H9 (cell line): ENCODE data around the gene FARP1. TPM values are rescaled to one million over a fixed set of nuclear protein-coding genes. Genes with fewer than 3 reads are reported as not detected.

Source experiments
- DNase-seq: peaks from one replicate; pipeline ENCODE4 v3.0.0-alpha.2; 2017
- H2AFZ ChIP-seq: one replicate; pipeline ENCODE4 v1.6.1; 2013; ENCODE audit warnings: mild to moderate bottlenecking, low read length, control low read depth, moderate library complexity
- H2AK5ac ChIP-seq: 2 replicates; pipeline ENCODE4 v1.6.1; 2013; ENCODE audit warnings: low read length, control low read depth, mixed read lengths; ENCODE audit not compliant: insufficient read length
- H2BK120ac ChIP-seq: one replicate; pipeline ENCODE4 v1.6.1; 2013; ENCODE audit warnings: low read depth, mild to moderate bottlenecking, low read length, control low read depth, inconsistent platforms; ENCODE audit not compliant: poor library complexity, severe bottlenecking
- H2BK12ac ChIP-seq: 2 replicates; pipeline ENCODE4 v1.6.1; 2013; ENCODE audit warnings: low read length, control low read depth, mixed read lengths, low read depth; ENCODE audit not compliant: insufficient read length
- H2BK15ac ChIP-seq: 2 replicates; pipeline ENCODE4 v1.6.1; 2013; ENCODE audit warnings: low read depth, low read length, control low read depth
- H2BK20ac ChIP-seq: one replicate; pipeline ENCODE4 v1.6.1; 2013; ENCODE audit warnings: low read depth, mild to moderate bottlenecking, low read length, control low read depth, inconsistent platforms; ENCODE audit not compliant: poor library complexity, severe bottlenecking
- H2BK5ac ChIP-seq: 2 replicates; pipeline ENCODE4 v1.6.1; 2013; ENCODE audit warnings: low read length, control low read depth, mixed read lengths; ENCODE audit not compliant: insufficient read length
- H3K14ac ChIP-seq: 2 replicates; pipeline ENCODE4 v1.6.1; 2013; ENCODE audit warnings: low read length, control low read depth; ENCODE audit not compliant: insufficient read depth
- H3K18ac ChIP-seq: 2 replicates; pipeline ENCODE4 v1.6.1; 2013; ENCODE audit warnings: low read depth, mild to moderate bottlenecking, mixed read lengths, low read length, control low read depth; ENCODE audit not compliant: insufficient read length
- H3K23ac ChIP-seq: 2 replicates; pipeline ENCODE4 v1.6.1; 2013; ENCODE audit warnings: low read length, control low read depth, mixed read lengths, low read depth; ENCODE audit not compliant: insufficient read length
- H3K23me2 ChIP-seq: 2 replicates; pipeline ENCODE4 v1.6.1; 2013; ENCODE audit warnings: low read depth, mild to moderate bottlenecking, mixed read lengths, low read length, control low read depth; ENCODE audit not compliant: insufficient read length, poor library complexity, severe bottlenecking
- H3K27ac ChIP-seq: 2 replicates; pipeline ENCODE4 v1.5.1; 2013; ENCODE audit warnings: low read length, control low read depth, mixed read lengths, low read depth; ENCODE audit not compliant: insufficient read length
- H3K27me3 ChIP-seq: 2 replicates; pipeline ENCODE4 v1.6.1; 2013; ENCODE audit warnings: low read length, control low read depth, inconsistent platforms; ENCODE audit not compliant: insufficient read depth
- H3K4ac ChIP-seq: 2 replicates; pipeline ENCODE4 v1.6.1; 2013; ENCODE audit warnings: low read depth, mild to moderate bottlenecking, control low read depth, inconsistent platforms, low read length, moderate library complexity
- H3K4me1 ChIP-seq: 2 replicates; pipeline ENCODE4 v1.6.1; 2013; ENCODE audit warnings: low read length, control low read depth, inconsistent platforms; ENCODE audit not compliant: insufficient read depth
- H3K4me2 ChIP-seq: 2 replicates; pipeline ENCODE4 v1.6.1; 2013; ENCODE audit warnings: low read length, control low read depth, mixed read lengths; ENCODE audit not compliant: insufficient read length, insufficient read depth
- H3K56ac ChIP-seq: 2 replicates; pipeline ENCODE4 v1.6.1; 2013; ENCODE audit warnings: low read depth, mild to moderate bottlenecking, mixed read lengths, low read length, control low read depth; ENCODE audit not compliant: insufficient read length
- H3K79me1 ChIP-seq: 2 replicates; pipeline ENCODE4 v1.6.1; 2013; ENCODE audit warnings: low read depth, mild to moderate bottlenecking, moderate library complexity, low read length, control low read depth, inconsistent platforms; ENCODE audit not compliant: insufficient read depth, poor library complexity, severe bottlenecking
- H3K79me2 ChIP-seq: 2 replicates; pipeline ENCODE4 v1.6.1; 2013; ENCODE audit warnings: low read length, control low read depth, inconsistent platforms; ENCODE audit not compliant: insufficient read depth
- H3K9ac ChIP-seq: 2 replicates; pipeline ENCODE4 v1.6.1; 2013; ENCODE audit warnings: low read length, control low read depth, mixed read lengths; ENCODE audit not compliant: insufficient read length; ENCODE audit errors: extremely low read depth
- H3K9me3 ChIP-seq: one replicate; pipeline ENCODE4 v1.6.1; 2013; ENCODE audit warnings: low read depth, low read length, inconsistent platforms; ENCODE audit not compliant: control insufficient read depth
- H3T11ph ChIP-seq: one replicate; pipeline ENCODE4 v1.6.1; 2013; ENCODE audit warnings: mild to moderate bottlenecking, low read length, control low read depth, inconsistent platforms
- H4K20me1 ChIP-seq: one replicate; pipeline ENCODE4 v1.6.1; 2013; ENCODE audit not compliant: control insufficient read depth, insufficient read length, insufficient read depth
- H4K5ac ChIP-seq: 2 replicates; pipeline ENCODE4 v1.6.1; 2013; ENCODE audit warnings: low read depth, mild to moderate bottlenecking, mixed read lengths, low read length, control low read depth; ENCODE audit not compliant: insufficient read length
- H4K8ac ChIP-seq: replicated peaks from 2 replicates; pipeline ENCODE4 v1.6.1; 2013; ENCODE audit warnings: low read length, control low read depth, mixed read lengths, low read depth; ENCODE audit not compliant: insufficient read length
- H4K91ac ChIP-seq: 2 replicates; pipeline ENCODE4 v1.6.1; 2013; ENCODE audit warnings: low read depth, mild to moderate bottlenecking, moderate library complexity, mixed read lengths, low read length, control low read depth; ENCODE audit not compliant: insufficient read length
- H3K27ac Mint-ChIP-seq, 3 experiments: 2 replicates in 2 of 3; 3 replicates in 1 of 3; pipeline ENCODE4 v1.8.0; 2020 to 2021; ENCODE audit warnings: mixed read lengths in 3 of 3, mild to moderate bottlenecking in 1 of 3, moderate library complexity in 1 of 3
- H3K27me3 Mint-ChIP-seq: 2 replicates; pipeline ENCODE4 v1.8.0; 2021; ENCODE audit warnings: low read depth, mild to moderate bottlenecking, moderate library complexity, mixed read lengths
- H3K36me3 Mint-ChIP-seq, 3 experiments: 2 replicates in 2 of 3; 3 replicates in 1 of 3; pipeline ENCODE4 v1.8.0; 2020 to 2021; ENCODE audit warnings: low read depth in 3 of 3, mixed read lengths in 3 of 3; ENCODE audit not compliant: insufficient read depth in 1 of 3
- H3K4me1 Mint-ChIP-seq, 2 experiments: 2 replicates each; pipeline ENCODE4 v1.8.0; 2020; ENCODE audit warnings: mixed read lengths in 2 of 2
- H3K4me3 Mint-ChIP-seq, 2 experiments: 2 replicates in 1 of 2; 3 replicates in 1 of 2; pipeline ENCODE4 v1.8.0; 2020 to 2021; ENCODE audit warnings: mild to moderate bottlenecking in 2 of 2, mixed read lengths in 2 of 2, moderate library complexity in 1 of 2
- H3K9me3 Mint-ChIP-seq, 2 experiments: 2 replicates in 1 of 2; 3 replicates in 1 of 2; pipeline ENCODE4 v1.8.0; 2020; ENCODE audit warnings: mild to moderate bottlenecking in 2 of 2, mixed read lengths in 2 of 2, moderate library complexity in 1 of 2
- WGBS: extraction: QIAGEN DNeasy Blood & Tissue Kit; methylation state at CpG from one replicate; pipeline ENCODE4 v1.1.7; 2013; ENCODE audit warnings: missing lambda C conversion rate, low lambda C conversion rate, mixed read lengths; ENCODE audit not compliant: insufficient read length; ENCODE audit errors: extremely low coverage; 5-methylcytosine and 5-hydroxymethylcytosine counted together
- total RNA-seq: library from RNA; stranded (reverse); gene quantifications from 2 replicates; pipeline ENCODE4 v1.2.1, GENCODE V29; 2021
- TF ChIP-seq, protein P1 (sequence below): fragments of 200-600 bp; sonication (generic); conservative IDR thresholded peaks from 3 replicates; pipeline ENCODE4 v1.8.0; 2021; ENCODE audit warnings: antibody characterized with exemption, mild to moderate bottlenecking

Gene FARP1
- total RNA-seq, 1 experiment from 2014 or later, result 95.9 TPM

DNA sequence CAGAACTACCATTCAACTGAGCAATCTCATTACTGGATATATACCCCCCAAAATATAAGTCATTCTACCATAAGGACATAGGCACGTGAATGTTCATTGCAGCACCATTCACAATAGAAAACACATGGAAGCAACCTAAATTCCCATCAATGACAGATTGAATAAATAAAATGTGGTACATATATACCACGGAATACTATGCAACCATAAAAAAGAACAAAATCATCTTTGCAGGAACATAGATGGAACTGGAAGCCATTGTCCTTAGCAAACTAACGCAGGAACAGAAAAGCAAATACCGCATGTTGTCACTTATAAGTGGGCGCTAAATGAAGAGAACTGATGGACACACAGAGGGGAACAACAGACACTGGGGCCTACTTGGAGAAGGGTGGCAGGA lies 20.0 kb downstream of the FARP1 start:
- Histone ChIP-seq H3K18ac (no peak overlapping the region), H4K5ac (no peak overlapping the region), H2BK120ac (no peak overlapping the region), H2AK5ac (no peak overlapping the region), H3K56ac (no peak overlapping the region), H2BK12ac (no peak overlapping the region), H3K4me1 (peaks cover 4% of the 10 kb centered on the region), H4K8ac (no peak overlapping the region), H3K23ac (no peak overlapping the region), H3K27ac (no peak overlapping the region), H3K14ac (no peak overlapping the region), H3K79me2 (peaks cover 11% of the 10 kb centered on the region; the same call in 1 of the 2 replicates), H3K9ac (no peak overlapping the region), H3K9me3 (no peaks in the 10 kb centered on the region), H2AFZ (no peak overlapping the region), H3K4me2 (no peak overlapping the region), H3K27me3 (no peaks in the 10 kb centered on the region), H2BK5ac (no peak overlapping the region), H3K23me2 (no peaks in the 10 kb centered on the region), H3K79me1 (peaks cover 2% of the 10 kb centered on the region), H2BK15ac (no peak overlapping the region), H4K91ac (no peak overlapping the region), H2BK20ac (no peak overlapping the region), H4K20me1 (no peaks in the 10 kb centered on the region), H3T11ph (no peak overlapping the region), H3K4ac (no peak overlapping the region)
- no peaks in the 10 kb centered on the region for H3K9me3 Mint-ChIP-seq
- DNase-seq, result no peak
- TF ChIP-seq, protein P1, sequence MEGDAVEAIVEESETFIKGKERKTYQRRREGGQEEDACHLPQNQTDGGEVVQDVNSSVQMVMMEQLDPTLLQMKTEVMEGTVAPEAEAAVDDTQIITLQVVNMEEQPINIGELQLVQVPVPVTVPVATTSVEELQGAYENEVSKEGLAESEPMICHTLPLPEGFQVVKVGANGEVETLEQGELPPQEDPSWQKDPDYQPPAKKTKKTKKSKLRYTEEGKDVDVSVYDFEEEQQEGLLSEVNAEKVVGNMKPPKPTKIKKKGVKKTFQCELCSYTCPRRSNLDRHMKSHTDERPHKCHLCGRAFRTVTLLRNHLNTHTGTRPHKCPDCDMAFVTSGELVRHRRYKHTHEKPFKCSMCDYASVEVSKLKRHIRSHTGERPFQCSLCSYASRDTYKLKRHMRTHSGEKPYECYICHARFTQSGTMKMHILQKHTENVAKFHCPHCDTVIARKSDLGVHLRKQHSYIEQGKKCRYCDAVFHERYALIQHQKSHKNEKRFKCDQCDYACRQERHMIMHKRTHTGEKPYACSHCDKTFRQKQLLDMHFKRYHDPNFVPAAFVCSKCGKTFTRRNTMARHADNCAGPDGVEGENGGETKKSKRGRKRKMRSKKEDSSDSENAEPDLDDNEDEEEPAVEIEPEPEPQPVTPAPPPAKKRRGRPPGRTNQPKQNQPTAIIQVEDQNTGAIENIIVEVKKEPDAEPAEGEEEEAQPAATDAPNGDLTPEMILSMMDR, result no peak
- H3K36me3 Mint-ChIP-seq, result peaks cover 3 to 7% (median 6%) of the 10 kb centered on the region in 3 experiments; a peak in 5 of 7 replicates
- peaks cover 25 to 28% of the 10 kb centered on the region in 2 experiments for H3K4me1 Mint-ChIP-seq
- no peak overlapping the region for H3K4me3 Mint-ChIP-seq
- WGBS, result no CpG with 5 or more reads among the region's 5 CpGs
- H3K27ac Mint-ChIP-seq, result no peak overlapping the region
- H3K27me3 Mint-ChIP-seq, result no peaks in the 10 kb centered on the region
